H9 (cell line): ENCODE results near the gene PRPF6. TPM values are rescaled to one million over a fixed set of nuclear protein-coding genes. Genes with fewer than 3 reads are reported as not detected.

Experiments used
- DNase-seq: peaks from one replicate; pipeline ENCODE4 v3.0.0-alpha.2; 2017
- H2AFZ ChIP-seq: one replicate; pipeline ENCODE4 v1.6.1; 2013; ENCODE audit warnings: mild to moderate bottlenecking, low read length, control low read depth, moderate library complexity
- H2AK5ac ChIP-seq: 2 replicates; pipeline ENCODE4 v1.6.1; 2013; ENCODE audit warnings: low read length, control low read depth, mixed read lengths; ENCODE audit not compliant: insufficient read length
- H2BK120ac ChIP-seq: one replicate; pipeline ENCODE4 v1.6.1; 2013; ENCODE audit warnings: low read depth, mild to moderate bottlenecking, low read length, control low read depth, inconsistent platforms; ENCODE audit not compliant: poor library complexity, severe bottlenecking
- H2BK12ac ChIP-seq: 2 replicates; pipeline ENCODE4 v1.6.1; 2013; ENCODE audit warnings: low read length, control low read depth, mixed read lengths, low read depth; ENCODE audit not compliant: insufficient read length
- H2BK15ac ChIP-seq: 2 replicates; pipeline ENCODE4 v1.6.1; 2013; ENCODE audit warnings: low read depth, low read length, control low read depth
- H2BK20ac ChIP-seq: one replicate; pipeline ENCODE4 v1.6.1; 2013; ENCODE audit warnings: low read depth, mild to moderate bottlenecking, low read length, control low read depth, inconsistent platforms; ENCODE audit not compliant: poor library complexity, severe bottlenecking
- H2BK5ac ChIP-seq: 2 replicates; pipeline ENCODE4 v1.6.1; 2013; ENCODE audit warnings: low read length, control low read depth, mixed read lengths; ENCODE audit not compliant: insufficient read length
- H3K14ac ChIP-seq: 2 replicates; pipeline ENCODE4 v1.6.1; 2013; ENCODE audit warnings: low read length, control low read depth; ENCODE audit not compliant: insufficient read depth
- H3K18ac ChIP-seq: 2 replicates; pipeline ENCODE4 v1.6.1; 2013; ENCODE audit warnings: low read depth, mild to moderate bottlenecking, mixed read lengths, low read length, control low read depth; ENCODE audit not compliant: insufficient read length
- H3K23ac ChIP-seq: 2 replicates; pipeline ENCODE4 v1.6.1; 2013; ENCODE audit warnings: low read length, control low read depth, mixed read lengths, low read depth; ENCODE audit not compliant: insufficient read length
- H3K23me2 ChIP-seq: 2 replicates; pipeline ENCODE4 v1.6.1; 2013; ENCODE audit warnings: low read depth, mild to moderate bottlenecking, mixed read lengths, low read length, control low read depth; ENCODE audit not compliant: insufficient read length, poor library complexity, severe bottlenecking
- H3K27ac ChIP-seq: 2 replicates; pipeline ENCODE4 v1.5.1; 2013; ENCODE audit warnings: low read length, control low read depth, mixed read lengths, low read depth; ENCODE audit not compliant: insufficient read length
- H3K27me3 ChIP-seq: 2 replicates; pipeline ENCODE4 v1.6.1; 2013; ENCODE audit warnings: low read length, control low read depth, inconsistent platforms; ENCODE audit not compliant: insufficient read depth
- H3K4ac ChIP-seq: 2 replicates; pipeline ENCODE4 v1.6.1; 2013; ENCODE audit warnings: low read depth, mild to moderate bottlenecking, control low read depth, inconsistent platforms, low read length, moderate library complexity
- H3K4me1 ChIP-seq: 2 replicates; pipeline ENCODE4 v1.6.1; 2013; ENCODE audit warnings: low read length, control low read depth, inconsistent platforms; ENCODE audit not compliant: insufficient read depth
- H3K4me2 ChIP-seq: 2 replicates; pipeline ENCODE4 v1.6.1; 2013; ENCODE audit warnings: low read length, control low read depth, mixed read lengths; ENCODE audit not compliant: insufficient read length, insufficient read depth
- H3K56ac ChIP-seq: 2 replicates; pipeline ENCODE4 v1.6.1; 2013; ENCODE audit warnings: low read depth, mild to moderate bottlenecking, mixed read lengths, low read length, control low read depth; ENCODE audit not compliant: insufficient read length
- H3K79me1 ChIP-seq: 2 replicates; pipeline ENCODE4 v1.6.1; 2013; ENCODE audit warnings: low read depth, mild to moderate bottlenecking, moderate library complexity, low read length, control low read depth, inconsistent platforms; ENCODE audit not compliant: insufficient read depth, poor library complexity, severe bottlenecking
- H3K79me2 ChIP-seq: 2 replicates; pipeline ENCODE4 v1.6.1; 2013; ENCODE audit warnings: low read length, control low read depth, inconsistent platforms; ENCODE audit not compliant: insufficient read depth
- H3K9ac ChIP-seq: 2 replicates; pipeline ENCODE4 v1.6.1; 2013; ENCODE audit warnings: low read length, control low read depth, mixed read lengths; ENCODE audit not compliant: insufficient read length; ENCODE audit errors: extremely low read depth
- H3K9me3 ChIP-seq: one replicate; pipeline ENCODE4 v1.6.1; 2013; ENCODE audit warnings: low read depth, low read length, inconsistent platforms; ENCODE audit not compliant: control insufficient read depth
- H3T11ph ChIP-seq: one replicate; pipeline ENCODE4 v1.6.1; 2013; ENCODE audit warnings: mild to moderate bottlenecking, low read length, control low read depth, inconsistent platforms
- H4K20me1 ChIP-seq: one replicate; pipeline ENCODE4 v1.6.1; 2013; ENCODE audit not compliant: control insufficient read depth, insufficient read length, insufficient read depth
- H4K5ac ChIP-seq: 2 replicates; pipeline ENCODE4 v1.6.1; 2013; ENCODE audit warnings: low read depth, mild to moderate bottlenecking, mixed read lengths, low read length, control low read depth; ENCODE audit not compliant: insufficient read length
- H4K8ac ChIP-seq: replicated peaks from 2 replicates; pipeline ENCODE4 v1.6.1; 2013; ENCODE audit warnings: low read length, control low read depth, mixed read lengths, low read depth; ENCODE audit not compliant: insufficient read length
- H4K91ac ChIP-seq: 2 replicates; pipeline ENCODE4 v1.6.1; 2013; ENCODE audit warnings: low read depth, mild to moderate bottlenecking, moderate library complexity, mixed read lengths, low read length, control low read depth; ENCODE audit not compliant: insufficient read length
- H3K27ac Mint-ChIP-seq, 3 experiments: 2 replicates in 2 of 3; 3 replicates in 1 of 3; pipeline ENCODE4 v1.8.0; 2020 to 2021; ENCODE audit warnings: mixed read lengths in 3 of 3, mild to moderate bottlenecking in 1 of 3, moderate library complexity in 1 of 3
- H3K27me3 Mint-ChIP-seq: 2 replicates; pipeline ENCODE4 v1.8.0; 2021; ENCODE audit warnings: low read depth, mild to moderate bottlenecking, moderate library complexity, mixed read lengths
- H3K36me3 Mint-ChIP-seq, 3 experiments: 2 replicates in 2 of 3; 3 replicates in 1 of 3; pipeline ENCODE4 v1.8.0; 2020 to 2021; ENCODE audit warnings: low read depth in 3 of 3, mixed read lengths in 3 of 3; ENCODE audit not compliant: insufficient read depth in 1 of 3
- H3K4me1 Mint-ChIP-seq, 2 experiments: 2 replicates each; pipeline ENCODE4 v1.8.0; 2020; ENCODE audit warnings: mixed read lengths in 2 of 2
- H3K4me3 Mint-ChIP-seq, 2 experiments: 2 replicates in 1 of 2; 3 replicates in 1 of 2; pipeline ENCODE4 v1.8.0; 2020 to 2021; ENCODE audit warnings: mild to moderate bottlenecking in 2 of 2, mixed read lengths in 2 of 2, moderate library complexity in 1 of 2
- H3K9me3 Mint-ChIP-seq, 2 experiments: 2 replicates in 1 of 2; 3 replicates in 1 of 2; pipeline ENCODE4 v1.8.0; 2020; ENCODE audit warnings: mild to moderate bottlenecking in 2 of 2, mixed read lengths in 2 of 2, moderate library complexity in 1 of 2
- CTCF ChIP-seq: fragments of 200-600 bp; sonication (generic); conservative IDR thresholded peaks from 3 replicates; pipeline ENCODE4 v1.8.0; 2021; ENCODE audit warnings: antibody characterized with exemption, mild to moderate bottlenecking
- WGBS: extraction: QIAGEN DNeasy Blood & Tissue Kit; methylation state at CpG from one replicate; pipeline ENCODE4 v1.1.7; 2013; ENCODE audit warnings: missing lambda C conversion rate, low lambda C conversion rate, mixed read lengths; ENCODE audit not compliant: insufficient read length; ENCODE audit errors: extremely low coverage; 5-methylcytosine and 5-hydroxymethylcytosine counted together
- total RNA-seq: library from RNA; stranded (reverse); gene quantifications from 2 replicates; pipeline ENCODE4 v1.2.1, GENCODE V29; 2021

The PRPF6 gene
- total RNA-seq, 1 experiment from 2014 or later = 87.9 TPM

GRCh38 chr20:64009811-64010387, 29.0 kb downstream of the PRPF6 start:
- H3K4me1 Mint-ChIP-seq = no peaks in the 10 kb centered on the region
- Histone ChIP-seq H4K91ac (no peak overlapping the region), H3K9me3 (no peaks in the 10 kb centered on the region), H2BK120ac (no peak overlapping the region), H3K56ac (no peak overlapping the region), H2BK15ac (no peak overlapping the region), H3K4me2 (no peak overlapping the region), H3K14ac (no peak overlapping the region; the same call in 1 of the 2 replicates), H2AFZ (no peak overlapping the region), H3K79me1 (peaks cover 4% of the 10 kb centered on the region), H3K9ac (no peak overlapping the region), H3K23me2 (no peaks in the 10 kb centered on the region), H4K20me1 (no peaks in the 10 kb centered on the region), H4K8ac (no peak overlapping the region), H3K79me2 (no peaks in the 10 kb centered on the region), H3K4me1 (no peaks in the 10 kb centered on the region), H2BK20ac (no peak overlapping the region), H3K23ac (no peak overlapping the region), H4K5ac (no peak overlapping the region), H3K4ac (no peak overlapping the region), H2BK12ac (no peak overlapping the region), H3K18ac (no peak overlapping the region), H2AK5ac (no peak overlapping the region), H3K27ac (no peak overlapping the region), H3K27me3 (no peaks in the 10 kb centered on the region), H3T11ph (no peak overlapping the region), H2BK5ac (no peak overlapping the region)
- WGBS = no CpG with 5 or more reads among the region's 13 CpGs
- TF ChIP-seq CTCF = no peak
- peaks cover 24 to 69% (median 68%) of the 10 kb centered on the region in 3 experiments for H3K36me3 Mint-ChIP-seq
- H3K9me3 Mint-ChIP-seq = peaks cover 4 to 5% of the 10 kb centered on the region in 2 experiments; a peak in 2 of 5 replicates
- H3K27me3 Mint-ChIP-seq = no peaks in the 10 kb centered on the region
- no peak for DNase-seq
- no peak overlapping the region for H3K4me3 Mint-ChIP-seq
- H3K27ac Mint-ChIP-seq = no peak overlapping the region; a peak in 1 of 7 replicates
